WERI-Rb-1 (cell line): ENCODE measurements around the gene TNFAIP8L1.
A peak's percentile ranks its signal among the peaks of the same experiment; 100 is the strongest.
"Not testable (repeated sequence)": the region's sequence is repeated elsewhere in the genome, so short reads cannot be mapped to it uniquely, and the experiment has no call there.

ENCODE experiments used
- DNase-seq: peaks from one replicate; pipeline ENCODE4 v3.0.0-alpha.2; 2020
- H3K27ac ChIP-seq: fragments of 250-450 bp; sonication (Bioruptor Pico); 2 replicates; pipeline ENCODE4 v1.5.1; 2020; ENCODE audit warnings: mild to moderate bottlenecking, moderate library complexity
- H3K27me3 ChIP-seq: fragments of 250-450 bp; sonication (Bioruptor Pico); 2 replicates; pipeline ENCODE4 v1.5.1; 2021; ENCODE audit warnings: mild to moderate bottlenecking, low read depth, moderate library complexity; ENCODE audit not compliant: insufficient read depth, severe bottlenecking
- H3K36me3 ChIP-seq: fragments of 250-450 bp; sonication (Bioruptor Pico); 2 replicates; pipeline ENCODE4 v1.5.1; 2020; ENCODE audit warnings: mild to moderate bottlenecking, moderate library complexity
- H3K4me3 ChIP-seq: 2 replicates; pipeline ENCODE4 v1.5.1; 2011; ENCODE audit warnings: low read depth, mild to moderate bottlenecking, control low read depth, low read length
- H3K9me3 ChIP-seq: fragments of 250-450 bp; sonication (Bioruptor Pico); 2 replicates; pipeline ENCODE4 v1.5.1; 2021; ENCODE audit warnings: mild to moderate bottlenecking, moderate library complexity; ENCODE audit not compliant: severe bottlenecking
- TF ChIP-seq, protein P1 (sequence below): IDR thresholded peaks from 2 replicates; pipeline ENCODE4 v1.5.1; 2011; ENCODE audit warnings: low read depth, mild to moderate bottlenecking, control low read depth, inconsistent platforms, low read length

The TNFAIP8L1 gene

DNA sequence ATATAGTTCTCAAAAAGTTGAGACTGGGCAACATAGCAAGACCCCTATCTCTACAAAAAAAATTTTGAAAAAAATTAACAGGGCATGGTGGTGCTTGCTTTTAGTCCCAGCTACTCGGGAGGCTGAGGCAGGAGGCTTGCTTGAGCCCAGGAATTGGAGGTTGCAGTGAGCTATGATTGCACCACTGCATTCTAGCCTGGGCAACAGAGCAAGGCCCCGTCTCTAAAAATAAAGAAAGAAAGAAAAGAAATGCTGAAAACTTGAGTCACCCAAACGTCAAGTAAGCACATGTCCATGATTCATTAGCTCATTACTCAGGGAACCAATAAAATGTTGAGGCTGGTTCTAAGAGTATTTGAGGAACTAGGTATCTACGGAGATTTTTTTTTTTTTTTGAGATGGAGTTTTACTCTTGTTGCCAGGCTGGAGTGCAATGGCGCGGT, 45.9 kb upstream of the TNFAIP8L1 start:
- TF ChIP-seq, protein P1, sequence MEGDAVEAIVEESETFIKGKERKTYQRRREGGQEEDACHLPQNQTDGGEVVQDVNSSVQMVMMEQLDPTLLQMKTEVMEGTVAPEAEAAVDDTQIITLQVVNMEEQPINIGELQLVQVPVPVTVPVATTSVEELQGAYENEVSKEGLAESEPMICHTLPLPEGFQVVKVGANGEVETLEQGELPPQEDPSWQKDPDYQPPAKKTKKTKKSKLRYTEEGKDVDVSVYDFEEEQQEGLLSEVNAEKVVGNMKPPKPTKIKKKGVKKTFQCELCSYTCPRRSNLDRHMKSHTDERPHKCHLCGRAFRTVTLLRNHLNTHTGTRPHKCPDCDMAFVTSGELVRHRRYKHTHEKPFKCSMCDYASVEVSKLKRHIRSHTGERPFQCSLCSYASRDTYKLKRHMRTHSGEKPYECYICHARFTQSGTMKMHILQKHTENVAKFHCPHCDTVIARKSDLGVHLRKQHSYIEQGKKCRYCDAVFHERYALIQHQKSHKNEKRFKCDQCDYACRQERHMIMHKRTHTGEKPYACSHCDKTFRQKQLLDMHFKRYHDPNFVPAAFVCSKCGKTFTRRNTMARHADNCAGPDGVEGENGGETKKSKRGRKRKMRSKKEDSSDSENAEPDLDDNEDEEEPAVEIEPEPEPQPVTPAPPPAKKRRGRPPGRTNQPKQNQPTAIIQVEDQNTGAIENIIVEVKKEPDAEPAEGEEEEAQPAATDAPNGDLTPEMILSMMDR, result no peak
- no peaks in the 10 kb centered on the region for H3K36me3 ChIP-seq
- no peak overlapping the region for H3K27ac ChIP-seq
- no peaks in the 10 kb centered on the region for H3K27me3 ChIP-seq
- no peak overlapping the region for H3K4me3 ChIP-seq
- no peak for DNase-seq
- H3K9me3 ChIP-seq, result no peaks in the 10 kb centered on the region

DNA sequence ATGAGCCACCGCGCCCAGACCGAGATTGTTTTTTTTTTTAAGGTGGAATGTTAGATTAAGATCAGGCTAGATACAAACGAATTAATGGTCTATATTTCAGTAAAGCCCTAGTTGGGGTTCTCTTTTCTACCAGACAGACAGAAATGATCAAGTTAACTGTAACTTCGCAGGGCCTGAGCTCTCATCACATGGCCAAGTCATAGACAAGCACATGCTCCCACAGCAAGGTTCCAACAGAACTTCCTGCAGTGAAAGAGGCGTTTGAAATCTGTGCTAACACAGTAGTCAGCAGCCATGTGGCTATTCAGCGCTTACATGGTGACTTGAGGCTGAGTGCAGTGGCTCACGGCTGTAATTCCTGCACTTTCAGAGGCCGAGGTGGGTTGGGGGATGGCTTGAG, 45.1 kb upstream of the TNFAIP8L1 start:
- Histone ChIP-seq H3K27ac (no peak overlapping the region), H3K36me3 (no peaks in the 10 kb centered on the region), H3K27me3 (no peaks in the 10 kb centered on the region), H3K9me3 (no peaks in the 10 kb centered on the region), H3K4me3 (no peak overlapping the region)
- DNase-seq, result no peak
- TF ChIP-seq, protein P1, result no peak

DNA sequence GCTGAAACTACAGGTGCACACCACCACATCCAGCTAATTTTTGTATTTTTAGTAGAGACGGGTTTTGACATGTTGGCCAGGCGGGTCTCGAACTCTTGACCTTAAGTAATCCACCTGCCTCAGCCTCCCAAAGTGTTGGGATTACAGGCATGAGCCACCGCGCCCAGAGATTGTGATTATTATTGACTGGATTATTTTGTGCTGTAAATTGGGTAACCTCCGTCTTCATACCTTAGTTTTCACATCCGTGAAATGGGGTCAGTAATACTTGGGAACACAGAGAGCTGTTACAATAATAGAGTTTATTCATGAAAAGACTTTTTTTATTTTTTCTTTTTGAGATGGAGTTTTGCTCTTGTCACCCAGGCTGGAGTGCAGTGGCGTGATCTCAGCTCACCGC, 44.2 kb upstream of the TNFAIP8L1 start:
- H3K4me3 ChIP-seq, H3K9me3 ChIP-seq, H3K36me3 ChIP-seq, DNase-seq, H3K27ac ChIP-seq, H3K27me3 ChIP-seq: not testable (repeated sequence)

DNA sequence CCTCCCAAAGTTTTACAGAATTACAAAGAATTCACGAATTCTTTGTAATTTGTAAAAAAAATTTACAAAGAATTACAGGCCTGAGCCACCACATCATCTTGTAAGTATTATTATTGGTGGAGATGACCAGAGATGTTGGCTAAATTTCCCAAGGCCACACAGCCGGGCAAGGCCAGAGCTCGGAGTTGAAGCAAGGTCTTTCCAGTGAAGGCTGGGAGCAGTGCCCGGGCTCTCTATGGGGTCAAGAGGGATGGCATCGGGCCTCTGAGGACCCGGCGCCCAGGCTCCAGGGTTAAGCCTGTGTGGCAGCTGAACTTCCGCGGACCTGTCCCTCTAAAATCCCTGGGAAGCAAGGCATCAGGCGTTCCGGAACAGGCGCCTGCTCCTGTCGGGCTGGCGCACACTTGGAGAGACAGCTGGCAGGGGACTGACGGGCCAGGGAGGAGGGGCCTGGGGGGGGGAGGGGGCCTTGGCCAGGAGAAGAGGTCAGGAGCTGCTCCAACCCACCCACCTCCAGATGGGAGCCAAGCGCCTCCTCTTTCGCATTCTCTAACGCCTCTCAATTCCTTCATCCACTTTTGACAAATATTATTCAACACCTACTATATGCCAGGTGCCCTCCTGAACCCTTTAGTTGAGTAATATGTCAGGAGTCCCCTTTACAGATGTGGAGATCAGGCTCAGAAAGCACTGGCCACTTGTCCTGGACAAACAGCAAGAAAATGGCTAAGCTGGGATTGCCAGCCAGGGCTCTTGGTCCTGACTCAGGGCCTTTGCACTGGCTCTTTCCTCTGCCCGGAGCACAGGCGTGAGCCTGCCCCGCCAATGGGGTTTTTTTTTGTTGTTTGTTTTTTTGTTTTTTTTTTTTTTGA, 43.0 kb upstream of the TNFAIP8L1 start:
- Histone ChIP-seq H3K9me3 (no peaks in the 10 kb centered on the region), H3K36me3 (no peaks in the 10 kb centered on the region), H3K27ac (peak overlapping the region; percentile 42), H3K27me3 (no peaks in the 10 kb centered on the region), H3K4me3 (no peak overlapping the region)
- TF ChIP-seq, protein P1, result no peak
- DNase-seq, result peak; percentile 85

DNA sequence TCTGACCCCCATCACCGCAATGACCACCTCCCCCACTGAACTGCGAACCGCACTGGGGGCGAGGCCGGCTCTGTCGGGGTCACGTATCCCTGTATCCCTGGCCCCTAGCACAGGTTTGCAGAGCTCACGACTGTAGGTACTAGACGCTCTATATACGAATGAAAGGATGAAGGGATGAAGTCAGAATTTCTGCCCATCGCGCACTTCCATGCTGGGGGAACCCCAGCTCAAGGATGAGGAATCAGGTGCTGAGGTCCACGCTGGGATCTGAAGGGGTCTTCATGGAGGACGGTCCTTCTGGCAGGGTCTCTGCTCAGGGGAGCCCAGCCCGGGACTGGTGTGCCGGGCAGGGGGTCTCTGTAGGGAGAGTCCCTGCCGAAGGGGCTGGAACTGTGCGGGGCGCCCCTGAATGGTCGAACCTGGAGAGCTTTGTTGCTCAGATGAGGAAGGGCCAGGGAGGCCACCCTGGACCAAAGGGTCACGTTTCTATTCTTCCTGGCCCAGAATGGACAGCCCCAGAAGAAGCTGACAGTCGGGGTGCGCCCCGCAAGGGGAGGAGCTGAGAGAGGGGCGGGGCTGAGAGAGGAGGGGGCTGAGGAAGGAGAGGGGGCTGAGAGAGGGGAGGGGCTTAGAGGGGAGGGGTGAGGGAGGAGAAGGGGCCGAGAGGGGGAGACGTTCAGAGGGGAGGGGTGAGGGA, 41.9 kb upstream of the TNFAIP8L1 start:
- Histone ChIP-seq H3K36me3 (no peaks in the 10 kb centered on the region), H3K4me3 (peak overlapping the region; percentile 25), H3K9me3 (no peaks in the 10 kb centered on the region), H3K27me3 (no peaks in the 10 kb centered on the region), H3K27ac (peak overlapping the region; percentile 14; the same call in 1 of the 2 replicates)
- peak; percentile 75 for DNase-seq
- TF ChIP-seq, protein P1, result no peak

DNA sequence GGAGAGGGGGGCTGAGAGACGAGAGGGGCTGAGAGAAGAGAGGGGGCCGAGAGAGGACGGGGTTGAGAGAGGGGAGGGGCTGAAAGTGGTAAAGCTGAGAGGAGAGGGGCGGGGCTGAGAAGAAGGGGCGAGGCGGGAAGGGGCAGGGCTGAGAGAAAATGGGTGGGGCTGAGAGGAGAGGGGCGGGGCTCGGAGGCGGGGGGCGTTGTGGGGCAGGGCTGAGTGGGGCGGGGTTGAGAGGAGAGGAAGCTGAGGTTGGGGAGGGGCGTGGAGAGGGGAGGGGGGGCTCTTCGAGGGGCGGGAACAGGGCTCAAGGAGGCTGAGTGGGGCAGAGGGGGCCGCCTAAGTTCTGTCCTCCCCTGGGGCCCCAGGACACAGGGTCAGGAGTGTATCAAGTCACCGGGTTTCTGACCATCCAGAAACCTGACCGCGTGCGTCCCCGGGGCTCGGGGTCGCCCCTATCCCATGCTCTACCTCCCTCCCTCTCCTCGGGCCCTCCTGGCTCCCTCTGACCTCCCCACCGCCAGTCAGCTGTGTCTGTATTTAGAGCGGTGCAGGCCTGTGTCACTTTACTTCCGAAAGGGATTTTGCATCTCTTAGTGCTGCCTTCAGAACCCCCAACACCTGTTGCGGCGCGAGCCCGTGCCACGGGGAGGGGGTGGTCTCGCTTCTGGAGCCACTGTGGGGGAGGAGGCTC, 41.2 kb upstream of the TNFAIP8L1 start:
- TF ChIP-seq, protein P1, result no peak
- H3K36me3 ChIP-seq, result no peaks in the 10 kb centered on the region
- H3K9me3 ChIP-seq, result no peaks in the 10 kb centered on the region
- H3K27ac ChIP-seq, result no peak overlapping the region
- H3K27me3 ChIP-seq, result no peaks in the 10 kb centered on the region
- DNase-seq, result peak; percentile 82
- H3K4me3 ChIP-seq, result peak overlapping the region; percentile 41
